D721Med (cell line): ENCODE results near the gene SQSTM1.

Experiments used
- DNase-seq: peaks from one replicate; pipeline ENCODE4 v3.0.0; 2011; ENCODE audit warnings: low spot score; ENCODE audit not compliant: insufficient read length
- FAIRE-seq: peaks from 2 replicates; lab custom pipeline; 2011; peaks lifted over from hg19 to GRCh38; lab: Jason Lieb, UNC
- TF ChIP-seq, protein P1 (sequence below): IDR thresholded peaks from 2 replicates; pipeline ENCODE4 v1.5.1; 2012; ENCODE audit warnings: mild to moderate bottlenecking, control low read depth; ENCODE audit not compliant: insufficient read depth; ENCODE audit errors: missing control alignments

Gene SQSTM1

DNA sequence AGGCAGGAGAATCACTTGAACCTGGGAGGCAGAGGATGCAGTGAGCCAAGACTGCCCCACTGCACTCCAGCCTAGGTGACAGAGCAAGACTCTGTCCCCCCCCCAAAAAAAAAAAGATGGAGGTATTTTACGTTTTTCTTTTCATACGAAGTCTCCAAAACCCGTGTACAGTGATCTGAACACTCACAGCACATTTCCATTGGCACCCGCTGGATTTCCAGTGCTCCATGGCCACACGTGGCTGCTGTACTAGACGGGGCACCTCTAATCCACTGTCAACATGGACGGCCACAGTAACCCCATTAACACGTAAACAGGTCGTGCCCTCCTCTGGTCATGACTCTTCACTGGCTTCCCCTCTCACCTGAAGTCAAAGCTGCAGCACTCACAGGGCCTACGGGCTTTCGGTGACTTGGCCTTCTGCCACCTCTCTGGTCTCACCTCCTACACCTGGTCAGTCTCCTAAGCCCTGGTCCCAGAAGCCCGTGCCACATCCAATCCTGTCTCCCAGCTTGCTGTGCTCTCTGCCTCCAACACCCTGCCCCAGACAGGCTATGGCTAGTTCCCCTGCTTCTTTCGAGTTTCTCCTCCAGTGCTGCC, 64.9 kb downstream of the SQSTM1 start:
- DNase-seq (no peak), FAIRE-seq (no peak)
- TF ChIP-seq, protein P1, sequence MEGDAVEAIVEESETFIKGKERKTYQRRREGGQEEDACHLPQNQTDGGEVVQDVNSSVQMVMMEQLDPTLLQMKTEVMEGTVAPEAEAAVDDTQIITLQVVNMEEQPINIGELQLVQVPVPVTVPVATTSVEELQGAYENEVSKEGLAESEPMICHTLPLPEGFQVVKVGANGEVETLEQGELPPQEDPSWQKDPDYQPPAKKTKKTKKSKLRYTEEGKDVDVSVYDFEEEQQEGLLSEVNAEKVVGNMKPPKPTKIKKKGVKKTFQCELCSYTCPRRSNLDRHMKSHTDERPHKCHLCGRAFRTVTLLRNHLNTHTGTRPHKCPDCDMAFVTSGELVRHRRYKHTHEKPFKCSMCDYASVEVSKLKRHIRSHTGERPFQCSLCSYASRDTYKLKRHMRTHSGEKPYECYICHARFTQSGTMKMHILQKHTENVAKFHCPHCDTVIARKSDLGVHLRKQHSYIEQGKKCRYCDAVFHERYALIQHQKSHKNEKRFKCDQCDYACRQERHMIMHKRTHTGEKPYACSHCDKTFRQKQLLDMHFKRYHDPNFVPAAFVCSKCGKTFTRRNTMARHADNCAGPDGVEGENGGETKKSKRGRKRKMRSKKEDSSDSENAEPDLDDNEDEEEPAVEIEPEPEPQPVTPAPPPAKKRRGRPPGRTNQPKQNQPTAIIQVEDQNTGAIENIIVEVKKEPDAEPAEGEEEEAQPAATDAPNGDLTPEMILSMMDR, result no peak

GRCh38 chr5:179886190-179886911, 65.6 kb downstream of the SQSTM1 start:
- no peak for FAIRE-seq
- DNase-seq, result no peak
- TF ChIP-seq, protein P1, result no peak

GRCh38 chr5:179887095-179887494, 66.4 kb downstream of the SQSTM1 start:
- TF ChIP-seq, protein P1, result no peak
- no peak for DNase-seq
- FAIRE-seq, result no peak
